Measurements from ENCODE around the gene MALT1.

- TF ChIP-seq CTCF (IDR thresholded peaks at IDR 0.05) (no peak), POLR2A (IDR thresholded peaks at IDR 0.05) (no peak)
Measured at GRCh38 chr18:58624011-58624410, 47.3 kb upstream of the MALT1 start.
